GM18951 (cell line): Measurements from ENCODE around the gene ISCA2.
"Not testable (repeated sequence)": the region's sequence is repeated elsewhere in the genome, so short reads cannot be mapped to it uniquely, and the experiment has no call there.

Source experiments
- POLR2A ChIP-seq: IDR thresholded peaks from 4 replicates; pipeline ENCODE4 v1.6.1; 2011; ENCODE audit warnings: mild to moderate bottlenecking; ENCODE audit not compliant: insufficient read length, insufficient read depth; ENCODE audit errors: extremely low read depth
- in situ Hi-C: fragments of 300-500 bp; cut with MboI; formaldehyde crosslinking; loops from one replicate; pipeline ENCODE4 v1.12.0; 2022; ENCODE audit warnings: low sequenced_read_pairs, mixed read lengths, inconsistent platforms; ENCODE audit not compliant: unreplicated experiment

The ISCA2 gene

DNA sequence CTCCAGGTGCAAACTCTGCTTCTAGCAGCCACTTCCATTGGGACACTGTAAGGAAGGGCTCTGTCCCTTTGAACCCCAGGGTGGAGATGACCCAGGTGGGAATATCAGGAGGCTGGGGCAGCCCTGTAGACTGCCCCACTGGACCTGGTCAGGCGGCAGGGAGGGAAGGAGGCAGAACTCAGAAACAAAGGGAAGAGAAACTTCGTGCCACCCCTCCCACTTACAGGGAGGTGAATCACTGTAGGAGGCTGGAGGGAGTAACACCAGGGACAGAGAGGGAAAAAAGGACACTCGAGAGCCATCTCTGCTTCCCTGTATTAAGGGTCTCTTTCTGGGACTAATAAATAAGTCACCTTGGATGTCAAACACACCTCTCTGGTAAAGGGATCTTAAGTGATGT is 37.4 kb downstream of the ISCA2 start:
- in situ Hi-C loops = no loop called here
- TF ChIP-seq POLR2A = no peak

DNA sequence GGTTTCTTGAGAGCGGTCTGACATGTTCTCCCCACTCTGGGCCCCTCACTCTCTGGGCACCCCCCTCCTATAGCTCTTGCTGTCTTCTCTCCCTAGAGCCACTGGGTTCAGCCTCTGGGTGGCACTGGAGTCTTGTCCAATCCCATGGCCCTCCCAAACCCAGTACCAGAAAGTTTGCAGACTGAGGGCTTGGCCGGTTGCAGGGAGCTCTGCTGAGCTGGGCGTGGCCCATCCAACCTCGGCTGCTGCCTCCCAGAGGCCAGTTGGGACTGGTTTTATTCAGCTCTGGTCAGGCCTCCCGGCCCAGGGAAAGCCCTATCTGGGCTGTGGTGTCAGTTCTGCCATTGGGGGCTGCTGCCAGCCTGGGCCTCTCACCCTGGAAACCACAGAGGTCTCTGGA is 37.9 kb downstream of the ISCA2 start:
- TF ChIP-seq POLR2A = no peak
- in situ Hi-C loops = no loop called here

DNA sequence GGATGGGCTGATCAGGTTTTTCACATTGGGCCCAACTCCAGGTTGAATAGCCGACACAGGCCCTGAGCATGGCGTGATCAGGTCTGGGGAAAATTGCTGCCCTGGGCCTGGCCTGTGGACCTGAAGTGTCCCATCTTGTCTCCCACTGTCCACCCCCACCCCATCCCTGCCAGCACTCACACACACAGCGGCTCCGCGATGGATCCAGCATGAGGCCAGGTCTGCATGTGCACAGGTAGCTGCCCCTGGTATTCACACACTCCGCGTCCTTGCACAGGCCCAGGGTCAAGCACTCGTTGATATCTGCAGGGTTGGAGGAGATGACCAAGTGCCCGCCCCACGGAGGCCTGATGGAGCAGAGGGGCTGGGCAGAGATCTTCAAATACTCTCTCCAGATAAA is 38.7 kb downstream of the ISCA2 start:
- in situ Hi-C loops = no loop called here
- TF ChIP-seq POLR2A = no peak

DNA sequence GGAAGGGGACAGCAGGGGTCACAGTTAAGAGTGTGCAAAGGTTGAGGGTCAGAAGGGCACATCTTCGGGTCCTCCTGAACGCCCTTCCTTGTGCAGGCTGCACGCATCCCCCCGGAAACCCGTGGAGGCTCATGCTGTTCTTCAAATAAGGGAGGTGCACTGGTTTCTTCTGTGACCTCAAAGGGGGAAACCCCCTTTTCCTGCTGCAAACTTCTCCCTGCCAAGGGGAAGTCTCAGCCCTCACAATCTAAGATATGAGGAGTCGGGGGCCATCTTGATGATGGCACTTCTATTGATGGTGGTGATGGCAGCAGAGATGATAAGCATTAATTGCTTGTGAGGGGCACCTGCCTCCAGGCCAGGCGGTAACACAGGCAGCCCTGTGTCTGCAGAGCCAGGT is 40.0 kb downstream of the ISCA2 start:
- TF ChIP-seq POLR2A = no peak
- in situ Hi-C loops = no loop called here

DNA sequence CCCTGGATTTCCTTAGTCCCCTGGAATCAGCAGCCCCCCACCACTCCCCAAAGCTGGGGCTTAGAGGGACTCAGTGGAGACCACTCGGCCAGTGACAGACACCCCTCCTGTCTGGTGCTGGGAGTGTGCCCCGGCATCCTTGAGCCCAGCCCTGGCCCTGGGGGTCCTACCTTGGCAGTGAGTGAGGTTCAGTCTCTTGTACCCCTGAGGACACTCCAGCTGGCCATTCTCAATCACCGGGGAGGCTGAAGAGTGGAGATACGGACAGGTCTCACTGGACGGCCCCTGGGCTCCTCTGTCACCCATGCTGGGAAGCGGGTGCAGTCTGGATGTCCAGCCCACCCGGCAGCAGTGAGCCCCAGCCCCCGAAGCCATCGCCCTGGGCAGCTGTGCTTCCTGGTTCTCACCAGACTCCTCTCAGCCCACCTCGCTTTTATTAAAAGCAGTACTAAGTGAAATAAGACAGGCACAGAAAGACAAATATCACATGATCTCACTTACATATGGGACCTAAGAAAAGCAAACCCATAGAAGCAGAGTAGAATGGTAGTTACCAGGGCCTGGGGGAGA is 42.3 kb downstream of the ISCA2 start:
- TF ChIP-seq POLR2A = no peak
- in situ Hi-C loops = no loop called here

DNA sequence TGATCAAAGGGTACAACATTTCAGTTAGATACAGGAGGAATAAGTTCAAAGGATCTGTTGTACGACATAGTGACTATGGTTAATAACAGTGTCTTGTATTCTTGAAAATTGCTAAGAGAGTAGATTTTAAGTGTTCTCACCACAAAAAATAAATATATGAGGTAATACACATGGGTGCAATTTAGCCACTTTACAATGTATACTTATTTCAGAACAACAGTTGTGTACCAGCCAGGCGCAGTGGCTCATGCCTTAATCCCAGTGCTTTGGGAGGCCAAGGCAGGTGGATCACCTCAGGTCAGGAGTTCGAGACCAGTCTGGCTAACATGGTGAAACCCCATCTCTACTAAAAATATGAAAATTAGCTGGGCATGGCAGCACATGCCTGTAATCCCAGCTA is 42.8 kb downstream of the ISCA2 start:
- in situ Hi-C loops = not testable (repeated sequence)

DNA sequence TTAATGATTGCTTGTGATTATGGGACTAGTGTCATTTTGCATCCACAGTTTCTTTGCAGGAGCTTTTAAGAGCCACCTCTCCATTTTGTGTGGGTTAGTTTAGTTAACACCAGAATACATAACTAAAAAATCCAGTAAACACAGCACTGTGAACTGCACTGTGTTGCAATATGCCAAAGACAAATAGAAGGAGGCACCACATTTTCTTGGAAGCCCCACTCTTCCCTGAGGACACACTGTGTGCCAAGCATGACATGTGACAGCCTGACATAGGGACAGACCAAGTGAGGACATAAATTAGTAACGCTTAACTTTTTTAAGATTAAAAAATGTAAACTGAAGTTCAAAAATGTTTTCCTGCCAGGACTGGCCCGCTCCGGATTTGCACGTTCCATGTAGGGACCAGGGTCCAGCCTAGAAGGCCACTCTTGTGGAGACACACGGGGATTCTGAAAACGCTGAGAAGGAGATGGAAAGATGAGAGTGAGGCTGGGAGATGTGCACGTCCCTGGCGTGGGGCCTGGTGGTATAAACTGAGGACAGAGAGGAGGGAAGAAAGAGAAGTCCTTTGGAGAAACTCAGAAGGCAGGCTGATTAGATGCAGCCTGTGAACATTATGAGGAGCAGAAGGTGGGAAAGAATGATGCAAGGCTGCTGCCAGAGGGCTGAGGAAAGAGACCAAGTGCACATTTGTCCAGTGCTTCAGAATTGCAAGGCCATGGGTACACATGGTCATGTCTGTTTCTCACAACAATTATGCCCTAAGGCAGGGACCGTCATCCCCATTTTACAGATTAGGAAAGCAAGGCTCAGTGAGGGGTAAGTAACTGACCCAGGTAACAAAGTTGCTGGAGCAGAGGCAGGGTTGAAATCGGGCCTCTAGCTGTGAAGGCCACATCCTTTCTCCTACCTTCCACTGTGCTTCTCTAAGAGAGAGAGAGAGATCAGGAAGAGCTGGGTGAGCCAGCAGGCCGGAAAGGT is 45.1 kb downstream of the ISCA2 start:
- in situ Hi-C loops = no loop called here
- TF ChIP-seq POLR2A = no peak

DNA sequence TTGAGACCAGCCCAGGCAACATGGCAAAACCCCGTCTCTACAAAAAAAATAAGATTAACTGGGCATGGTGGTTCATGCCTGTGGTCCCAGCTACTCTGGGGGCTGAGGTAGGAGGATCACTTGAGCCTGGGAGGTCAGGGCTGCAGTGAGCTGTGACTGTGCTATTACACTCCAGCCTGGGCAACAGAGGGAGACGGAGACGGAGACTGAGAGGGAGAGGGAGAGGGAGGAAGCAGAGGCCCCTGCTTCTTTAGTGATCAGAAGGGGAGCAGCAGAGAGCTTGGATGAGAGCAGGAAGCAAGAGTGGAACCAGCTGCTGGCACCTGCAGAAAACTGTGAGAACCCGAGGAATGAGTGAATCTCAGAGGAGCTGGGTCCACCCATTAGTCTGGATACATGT is 45.9 kb downstream of the ISCA2 start:
- no peak for TF ChIP-seq POLR2A
- in situ Hi-C loops = no loop called here

DNA sequence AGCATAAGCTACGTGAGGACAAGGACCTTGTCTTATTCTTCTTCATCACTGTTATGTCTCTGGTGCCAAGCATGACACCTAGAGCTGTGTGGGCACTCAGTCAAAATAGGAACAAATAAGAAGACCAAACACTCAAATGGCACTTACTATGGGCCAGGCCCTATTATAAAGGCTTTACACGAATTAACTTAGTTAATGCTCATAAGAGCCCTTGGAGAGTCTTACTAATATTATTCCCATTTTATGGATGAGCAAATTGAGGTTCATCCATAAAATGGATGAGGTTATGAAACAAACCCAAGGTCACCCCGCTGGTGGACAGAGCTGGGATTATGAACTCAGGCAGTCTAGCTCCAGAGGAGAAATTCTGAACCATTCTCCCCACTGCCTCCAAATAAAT is 47.7 kb downstream of the ISCA2 start:
- in situ Hi-C loops = no loop called here
- TF ChIP-seq POLR2A = no peak

DNA sequence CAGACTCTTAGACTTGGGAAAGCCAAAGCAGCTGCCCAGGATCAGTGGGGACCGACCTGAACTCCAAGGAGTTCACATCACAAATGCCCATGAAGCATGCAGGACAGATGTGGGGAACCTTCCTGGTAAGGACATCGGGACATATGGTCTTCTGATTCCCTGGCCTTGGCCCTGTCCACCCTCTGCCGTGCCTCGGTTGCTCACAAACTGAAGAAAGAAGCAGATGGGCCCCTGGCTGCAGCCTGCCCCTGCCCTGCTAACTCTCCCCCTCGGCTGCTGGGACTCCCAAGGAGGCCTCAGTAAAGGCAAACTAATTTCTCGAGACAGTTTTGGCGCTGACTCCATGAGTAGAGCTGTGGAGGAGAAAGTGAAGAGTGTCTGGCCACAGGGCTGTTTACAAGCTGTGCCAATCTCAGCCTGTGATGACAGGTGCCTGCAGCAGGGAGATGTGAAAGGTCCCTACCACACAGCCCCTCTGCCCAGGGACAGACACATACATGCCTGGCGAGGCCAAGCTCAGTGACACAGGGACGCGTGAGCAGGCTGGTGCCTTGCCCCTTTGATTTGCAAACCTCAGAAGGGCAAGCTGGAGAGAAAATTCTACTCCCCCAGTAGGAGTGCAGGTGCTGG is 48.6 kb downstream of the ISCA2 start:
- no peak for TF ChIP-seq POLR2A
- in situ Hi-C loops = no loop called here

DNA sequence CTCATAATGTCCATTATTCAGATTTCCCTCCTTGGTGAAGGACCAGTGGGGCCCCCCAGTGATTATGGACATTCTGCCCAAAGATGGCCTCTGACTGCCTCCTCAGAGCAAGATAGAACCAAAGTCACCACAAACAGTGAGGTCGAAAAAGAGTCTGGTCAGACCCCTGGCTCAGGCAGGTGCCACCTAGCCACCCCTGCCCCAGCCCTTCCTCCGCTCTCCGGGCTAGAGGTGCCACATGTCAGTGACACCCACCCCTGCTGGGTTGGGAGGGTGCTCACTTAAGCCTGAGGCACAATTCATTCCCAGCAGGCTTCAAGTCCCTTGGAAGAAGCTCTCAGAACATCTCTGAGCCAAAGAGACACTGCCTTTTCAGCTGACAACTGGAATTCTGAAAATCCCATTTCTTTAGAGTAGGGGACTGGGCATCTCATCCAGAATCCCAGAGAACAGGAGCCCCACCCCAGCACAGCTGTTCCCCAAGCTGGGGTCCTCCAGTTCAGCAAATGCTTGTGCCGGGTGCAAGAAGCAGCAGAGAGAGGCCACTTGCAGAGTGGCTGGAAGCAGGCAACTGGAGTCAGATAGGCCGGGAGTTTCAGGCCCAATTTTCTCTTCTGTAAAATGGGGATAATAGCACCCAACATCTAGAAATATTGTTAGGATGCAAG is 50.3 kb downstream of the ISCA2 start:
- TF ChIP-seq POLR2A = no peak
- in situ Hi-C loops = no loop called here

DNA sequence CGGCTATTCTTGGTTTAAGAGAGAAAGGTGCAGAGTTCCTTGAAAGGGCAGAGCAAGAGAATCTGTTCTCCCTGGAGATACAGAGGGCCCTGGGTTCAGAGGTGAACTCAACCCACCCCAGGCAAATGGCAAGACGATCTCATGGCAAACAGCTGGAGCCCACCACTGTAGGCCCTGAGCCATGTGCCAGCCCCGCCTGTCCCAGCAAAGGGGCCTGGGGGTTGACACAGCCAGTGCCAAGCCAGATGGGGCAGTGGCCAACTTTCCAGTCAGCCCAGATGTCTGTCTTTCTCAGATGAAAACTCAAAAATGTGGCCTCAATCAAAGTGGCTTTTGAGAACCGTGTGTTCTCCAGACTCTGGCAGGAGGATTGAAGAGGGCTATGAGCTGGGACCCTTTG is 51.8 kb downstream of the ISCA2 start:
- no peak for TF ChIP-seq POLR2A
- in situ Hi-C loops = no loop called here

DNA sequence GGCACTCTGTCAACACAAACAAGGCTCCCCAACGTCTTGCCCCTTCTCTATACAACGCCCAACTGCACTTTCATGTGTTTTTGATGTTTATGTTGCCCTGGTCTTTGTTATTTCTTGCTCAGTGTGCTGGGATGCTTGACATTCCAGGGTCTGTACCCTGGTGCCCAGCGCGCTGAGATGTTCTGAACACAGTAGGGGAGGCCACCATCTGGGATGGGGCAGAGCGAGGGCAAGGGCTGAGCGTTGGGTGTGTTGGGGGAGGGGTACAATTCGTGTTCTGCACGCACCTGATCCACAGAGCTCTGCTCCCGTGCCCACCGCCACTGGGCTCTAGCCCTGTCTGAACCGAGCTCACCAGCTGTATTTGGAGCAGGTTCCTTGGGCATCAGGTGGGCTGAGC is 52.9 kb downstream of the ISCA2 start:
- no peak for TF ChIP-seq POLR2A
- in situ Hi-C loops = no loop called here
